M059J (cell line): ENCODE measurements around the gene ATP8A1. TPM values are rescaled to one million over a fixed set of nuclear protein-coding genes. Genes with fewer than 3 reads are reported as not detected.
"Not testable (repeated sequence)": the region's sequence is repeated elsewhere in the genome, so short reads cannot be mapped to it uniquely, and the experiment has no call there.

Experiments used
- DNase-seq: peaks from one replicate; pipeline ENCODE4 v3.0.0-alpha.2; 2012; ENCODE audit warnings: low read depth
- total RNA-seq: library from RNA; depleted of rRNA; stranded (reverse); fragments of >200 nt; shearing (Covaris generic); gene quantifications from 2 replicates; pipeline ENCODE4 v1.2.3, GENCODE V29; 2014; rRNA removed

ATP8A1 gene
- 0.81 and 1.3 TPM in 2 replicates for total RNA-seq

DNA sequence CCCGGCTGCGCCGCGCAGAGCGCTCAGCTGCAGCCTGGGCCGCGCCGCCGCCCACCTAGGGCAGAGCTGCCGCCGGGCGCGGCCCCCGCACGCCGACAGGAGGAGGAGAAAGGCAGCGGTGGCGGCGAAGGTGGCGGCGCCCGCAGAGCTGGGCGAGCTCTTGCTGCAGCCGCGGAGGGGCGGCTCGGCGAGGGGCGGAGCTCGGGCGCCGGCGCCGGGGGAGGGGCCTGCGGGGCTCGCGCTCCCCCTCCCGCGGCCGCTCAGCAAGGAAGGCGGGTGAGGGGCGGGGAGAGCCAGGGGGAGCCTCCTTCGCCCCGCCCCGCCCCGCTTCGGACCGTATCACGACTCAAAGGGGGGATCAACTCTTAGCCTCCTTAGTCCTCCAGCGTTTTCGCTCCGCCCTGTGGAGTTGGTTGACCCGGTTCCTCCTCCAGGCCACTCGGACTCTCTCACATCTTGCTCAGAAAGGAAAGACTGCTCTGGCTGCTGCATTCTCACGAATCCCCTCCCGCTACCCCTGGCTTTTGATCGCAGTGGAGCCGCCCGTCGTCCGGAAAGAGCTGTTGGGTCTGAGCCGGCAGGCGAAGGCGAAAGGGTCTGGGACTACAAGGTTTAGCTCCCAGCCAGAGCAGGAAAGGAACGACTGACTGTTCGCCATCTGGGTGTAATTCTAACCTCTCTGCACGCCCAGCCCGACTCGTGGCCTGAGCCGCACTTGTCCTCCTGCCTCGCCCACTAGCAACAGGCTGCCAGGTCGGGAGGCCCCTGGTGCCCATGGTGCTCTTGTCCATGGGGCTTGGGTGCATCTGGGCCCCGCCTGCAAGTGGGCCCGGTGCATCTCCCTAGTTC, at the start of gene ATP8A1:
ATP8A1 (minus strand) TSS at position 162 of the 849 bp plus-strand sequence. CDS start 232 bp downstream, outside the sequence.
- peak; percentile 83 for DNase-seq

DNA sequence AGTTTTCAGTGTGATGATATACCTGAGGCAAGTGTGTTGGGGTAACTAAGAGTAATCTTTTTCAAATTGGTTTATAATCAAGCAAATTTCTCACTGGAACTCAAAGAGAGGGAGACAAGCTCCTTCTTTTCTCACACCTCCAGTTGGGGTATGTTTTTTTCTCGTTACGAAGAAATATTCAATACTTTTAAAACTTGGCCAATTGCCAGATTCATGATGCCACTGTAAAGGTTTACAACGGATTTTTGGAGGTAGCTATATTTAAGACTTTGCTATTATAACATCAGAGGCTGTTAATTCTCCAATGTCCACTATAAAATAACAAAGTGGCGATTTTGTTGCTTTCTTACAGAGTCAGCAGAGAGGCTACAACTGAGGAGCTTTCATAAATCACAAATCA, 49.2 kb upstream of the ATP8A1 start:
- DNase-seq: no peak

DNA sequence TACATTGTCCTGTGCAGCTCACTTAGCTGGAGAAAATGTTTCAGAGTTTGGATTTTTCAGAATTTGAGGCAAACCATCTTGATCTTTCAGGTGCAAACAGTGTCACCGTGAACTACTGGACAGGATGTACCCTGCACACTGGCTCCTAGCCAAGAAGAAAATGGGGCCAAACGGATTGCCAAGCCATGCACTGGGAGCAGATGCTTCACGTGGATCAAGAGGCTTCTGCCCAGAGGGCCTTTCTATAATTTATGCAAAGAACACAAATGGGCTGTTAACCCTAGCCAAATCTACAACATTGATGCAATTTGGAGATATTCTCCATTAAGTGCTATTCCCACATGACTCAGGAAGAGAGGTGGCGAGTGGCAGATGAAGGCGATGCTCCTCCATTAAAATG, 46.9 kb upstream of the ATP8A1 start:
- DNase-seq: no peak

DNA sequence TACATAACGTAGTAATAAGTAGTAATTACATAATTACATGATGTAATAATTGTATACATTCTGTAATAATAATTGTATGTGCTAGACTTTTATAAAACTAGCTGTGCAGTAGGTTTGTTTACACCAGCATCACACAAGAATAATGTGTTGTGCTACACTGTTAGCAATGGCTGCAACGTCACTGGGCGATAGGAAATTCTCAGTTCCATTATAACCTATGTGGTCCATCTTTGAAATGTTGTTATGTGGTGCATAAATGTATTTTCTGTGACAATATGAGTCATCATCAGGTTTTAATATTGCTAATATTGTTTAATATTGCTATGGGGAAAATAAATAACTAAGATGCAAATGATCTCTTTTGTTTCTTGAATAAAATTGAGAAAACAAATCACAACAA, 46.0 kb upstream of the ATP8A1 start:
- no peak for DNase-seq

DNA sequence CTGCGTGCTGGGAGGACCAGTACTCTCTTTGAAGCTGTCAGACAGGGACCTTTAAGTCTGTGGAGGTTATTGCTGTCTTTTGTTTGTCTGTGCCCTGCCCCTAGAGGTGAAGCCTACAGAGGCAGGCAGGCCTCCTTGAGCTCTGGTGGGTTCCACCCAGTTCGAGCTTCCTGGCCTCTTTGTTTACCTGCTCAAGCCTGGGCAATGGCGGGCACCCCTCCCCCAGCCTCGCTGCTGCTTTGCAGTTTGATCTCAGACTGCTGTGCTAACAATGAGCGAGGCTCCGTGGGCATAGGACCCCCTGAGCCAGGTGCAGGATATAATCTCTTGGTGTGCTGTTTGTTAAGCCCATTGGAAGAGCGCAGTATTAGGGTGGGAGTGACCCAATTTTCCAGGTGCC, 44.9 kb upstream of the ATP8A1 start:
- DNase-seq: not testable (repeated sequence)

DNA sequence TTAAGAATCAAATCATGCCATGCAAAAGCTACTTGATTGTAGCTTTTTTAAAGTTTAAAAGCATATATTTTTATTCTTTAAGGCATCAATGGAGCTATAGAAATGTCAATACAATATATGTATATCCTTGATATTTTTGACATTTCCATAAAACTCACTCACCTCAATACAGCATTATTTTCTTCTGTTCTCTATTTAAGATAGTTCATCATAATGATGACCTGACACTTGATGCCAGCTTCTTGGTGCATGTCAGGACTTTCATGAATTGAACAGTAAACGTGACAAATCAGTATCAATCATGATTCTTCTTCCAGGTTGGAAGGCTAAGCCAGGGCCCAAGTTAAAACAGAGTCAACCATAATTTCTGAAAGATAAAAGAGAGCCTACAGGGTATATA, 33.6 kb upstream of the ATP8A1 start:
- no peak for DNase-seq

DNA sequence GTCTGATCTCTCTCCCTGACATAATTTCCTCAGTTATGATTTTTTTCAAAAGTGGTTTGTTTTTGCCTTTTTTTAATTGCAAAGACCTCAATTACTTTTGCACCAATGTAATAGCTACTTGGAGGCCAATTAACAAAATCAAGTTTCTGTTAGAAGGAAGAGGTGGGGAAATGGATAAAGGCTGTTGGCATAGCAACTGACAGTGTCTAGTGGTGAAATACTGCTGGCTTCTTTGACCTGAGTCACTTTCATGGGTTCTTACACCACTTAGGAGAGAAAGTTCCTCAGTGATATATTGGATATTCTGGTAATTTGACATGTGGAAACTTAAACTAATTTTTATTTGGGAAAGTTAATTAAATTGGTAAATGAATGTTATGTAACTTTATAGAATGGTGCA, 26.5 kb upstream of the ATP8A1 start:
- DNase-seq: no peak

DNA sequence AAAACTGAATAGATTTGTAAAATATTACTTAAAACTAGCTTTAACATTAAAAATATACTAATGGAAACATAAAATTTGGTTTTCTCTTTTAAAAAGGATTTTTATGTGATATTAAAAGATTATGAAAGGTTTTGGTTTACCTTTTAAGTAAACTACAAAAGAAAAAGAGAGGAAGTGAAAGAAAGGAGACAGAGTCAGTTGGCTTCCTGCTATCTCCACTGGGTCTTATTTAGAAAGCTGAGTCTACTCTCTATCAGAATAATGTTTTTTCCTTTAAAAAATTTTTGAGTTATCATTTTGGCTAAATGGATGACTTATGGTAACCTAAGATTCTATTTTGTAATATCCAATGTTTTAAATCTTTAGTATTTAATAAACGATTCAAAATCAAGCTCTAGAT, 21.6 kb upstream of the ATP8A1 start:
- no peak for DNase-seq

DNA sequence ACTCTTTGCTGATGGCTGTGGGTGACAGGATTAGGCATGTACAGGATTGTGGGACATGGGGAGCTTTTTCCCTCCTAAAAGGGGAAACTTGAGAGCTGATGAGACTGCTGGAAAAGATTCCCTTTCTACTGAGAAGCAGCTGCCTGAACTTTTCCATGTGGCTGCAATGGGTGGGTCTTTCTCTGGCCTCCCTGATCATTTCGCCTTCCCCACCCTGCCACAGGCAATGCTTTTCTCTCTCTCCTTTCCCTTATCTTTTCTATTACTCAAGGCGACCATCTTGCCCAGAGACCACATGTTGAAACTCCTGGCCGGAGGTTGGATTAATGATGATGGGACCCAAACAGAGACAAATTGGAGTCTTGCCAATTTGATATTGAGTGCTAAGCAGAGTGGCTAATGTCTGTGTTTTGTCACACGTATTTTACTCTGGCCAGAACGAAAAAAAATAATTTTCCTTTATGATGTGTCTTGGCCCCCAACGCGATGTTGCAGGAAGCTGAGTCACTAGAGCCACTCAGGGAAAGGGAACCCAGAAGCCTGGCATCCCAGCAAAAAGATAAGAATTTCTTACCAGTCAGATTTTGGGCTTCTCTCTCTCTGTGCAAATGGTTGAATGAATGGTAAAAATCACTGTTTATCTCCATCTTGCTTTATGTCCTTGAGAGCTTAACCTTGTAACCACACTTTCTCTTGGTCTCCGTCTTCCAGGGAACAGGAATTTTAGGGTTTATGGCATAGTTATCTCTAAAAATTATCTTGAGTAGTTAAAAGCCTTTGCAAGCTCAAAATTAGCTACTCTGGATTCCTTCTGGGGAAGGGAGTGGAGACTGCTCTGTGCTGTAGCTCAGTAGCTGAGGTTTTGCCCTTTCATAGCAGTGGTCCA, 19.4 kb upstream of the ATP8A1 start:
- peak; percentile 2 for DNase-seq

DNA sequence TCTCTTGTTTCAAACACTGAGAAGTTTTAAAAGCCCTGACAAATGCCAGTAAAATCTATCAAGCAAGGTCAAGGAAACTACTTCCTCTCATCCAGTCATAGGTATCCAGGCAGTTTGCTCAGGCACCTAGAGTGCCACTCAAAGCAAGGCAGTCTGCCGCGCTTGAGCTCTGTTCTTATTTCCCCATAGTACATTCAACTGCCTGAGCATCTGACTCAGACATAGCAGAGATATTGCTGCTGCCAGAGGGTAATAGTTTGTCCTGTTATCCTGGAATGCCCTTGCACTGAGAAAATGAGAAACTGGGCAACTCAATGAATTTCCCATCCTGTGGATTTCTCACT, 16.1 kb upstream of the ATP8A1 start:
- DNase-seq: peak; percentile 24

DNA sequence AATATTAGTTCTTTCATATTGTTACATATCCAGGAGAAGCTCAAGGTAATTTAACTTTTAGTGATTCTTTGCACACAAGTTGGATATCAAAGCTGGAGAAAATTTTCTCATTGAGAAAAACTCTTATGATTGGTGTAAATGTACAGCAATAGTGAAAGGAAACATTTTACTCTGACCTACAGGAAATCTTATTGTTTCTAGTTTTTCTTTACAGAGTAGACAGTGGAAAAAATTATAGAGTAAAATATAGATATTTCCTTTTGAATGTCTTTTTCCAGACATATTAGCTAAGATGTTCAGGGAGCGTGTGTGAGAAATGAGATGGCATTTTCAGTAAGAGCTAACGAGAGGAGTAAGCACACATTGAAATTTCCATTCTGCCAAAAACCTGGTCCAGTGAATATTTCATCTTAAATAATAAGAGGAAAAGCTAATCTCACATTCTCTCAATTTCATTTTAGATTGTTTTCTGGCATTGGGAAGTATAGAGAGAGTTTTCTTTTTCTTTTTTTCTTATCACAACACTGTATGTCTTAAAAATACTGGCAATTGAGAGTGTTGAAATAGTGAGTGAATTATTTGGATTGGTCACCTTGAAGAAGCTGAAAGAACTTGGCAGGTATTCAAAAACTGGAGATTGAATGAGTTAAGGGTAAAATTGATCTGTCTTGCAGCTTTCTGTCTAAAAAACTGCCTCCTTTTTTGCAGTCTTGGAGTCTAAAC, 15.6 kb upstream of the ATP8A1 start:
- no peak for DNase-seq

DNA sequence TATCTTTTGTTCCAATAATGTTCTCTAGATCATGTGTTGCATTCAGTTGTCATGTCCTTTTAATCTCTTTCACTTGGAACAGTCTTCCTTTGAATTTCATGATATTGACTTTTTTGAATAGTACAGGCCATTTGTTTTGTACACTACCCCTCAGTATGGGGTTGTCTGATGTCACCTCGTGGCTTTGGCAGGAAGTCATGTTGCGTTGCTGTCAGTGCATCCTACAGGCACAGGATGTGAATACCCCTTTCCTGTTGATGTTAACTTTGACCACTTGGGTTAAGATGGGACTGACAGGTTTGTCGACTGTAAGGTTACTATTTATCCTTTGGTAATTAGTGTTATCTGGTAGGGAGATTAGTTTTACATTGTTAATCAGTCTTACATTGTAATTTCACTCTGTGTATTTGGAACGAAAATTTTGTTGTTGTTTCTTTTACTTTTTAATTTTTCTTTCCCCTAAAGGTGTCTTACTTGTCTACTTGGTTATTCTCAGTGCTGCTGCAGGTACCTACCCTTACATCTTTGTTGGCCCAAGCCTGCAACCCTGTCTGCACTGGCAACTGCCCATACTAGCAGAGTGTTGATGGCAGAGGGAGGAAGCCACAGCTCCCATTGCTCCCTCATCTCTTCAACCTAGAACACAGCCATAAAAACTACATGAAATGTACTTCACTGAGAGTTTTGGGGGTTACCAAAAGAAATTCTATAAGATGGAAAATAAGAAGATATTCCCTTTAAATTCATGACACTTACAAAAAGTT, 14.7 kb upstream of the ATP8A1 start:
- DNase-seq: no peak

DNA sequence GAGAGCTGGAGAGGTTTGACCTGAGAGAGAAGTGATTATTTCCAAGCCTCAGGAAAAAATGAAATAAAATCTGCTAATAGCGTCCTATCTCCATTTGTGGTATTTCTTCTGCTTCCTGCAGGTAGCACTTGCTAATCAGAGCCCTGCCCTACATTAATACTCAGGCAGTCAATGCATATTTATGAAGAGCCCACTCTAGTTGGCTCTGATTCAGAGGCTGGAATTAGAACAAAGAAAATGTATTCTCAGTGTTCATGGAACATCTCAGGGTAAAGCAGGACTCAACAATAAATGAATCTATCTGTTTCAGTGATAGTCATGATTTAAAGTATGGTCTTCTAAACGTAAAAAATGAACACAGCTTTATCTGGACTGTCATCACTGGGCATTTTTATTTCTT, 1.4 kb upstream of the ATP8A1 start:
- DNase-seq: no peak

DNA sequence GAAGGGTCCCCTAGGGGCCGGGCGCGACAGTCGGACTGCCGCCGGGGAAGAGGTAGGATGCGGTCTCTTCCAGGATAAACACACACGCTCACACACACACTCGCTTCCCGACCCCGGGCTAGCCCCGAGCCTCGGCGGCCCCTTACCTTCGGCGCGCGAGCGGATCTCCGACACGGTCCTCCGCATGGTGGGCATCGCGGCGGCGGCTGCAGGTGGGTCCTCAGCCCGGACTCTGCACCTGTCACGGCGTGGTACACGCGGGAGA, 294 bp downstream of the ATP8A1 start:
- peak; percentile 2 for DNase-seq

DNA sequence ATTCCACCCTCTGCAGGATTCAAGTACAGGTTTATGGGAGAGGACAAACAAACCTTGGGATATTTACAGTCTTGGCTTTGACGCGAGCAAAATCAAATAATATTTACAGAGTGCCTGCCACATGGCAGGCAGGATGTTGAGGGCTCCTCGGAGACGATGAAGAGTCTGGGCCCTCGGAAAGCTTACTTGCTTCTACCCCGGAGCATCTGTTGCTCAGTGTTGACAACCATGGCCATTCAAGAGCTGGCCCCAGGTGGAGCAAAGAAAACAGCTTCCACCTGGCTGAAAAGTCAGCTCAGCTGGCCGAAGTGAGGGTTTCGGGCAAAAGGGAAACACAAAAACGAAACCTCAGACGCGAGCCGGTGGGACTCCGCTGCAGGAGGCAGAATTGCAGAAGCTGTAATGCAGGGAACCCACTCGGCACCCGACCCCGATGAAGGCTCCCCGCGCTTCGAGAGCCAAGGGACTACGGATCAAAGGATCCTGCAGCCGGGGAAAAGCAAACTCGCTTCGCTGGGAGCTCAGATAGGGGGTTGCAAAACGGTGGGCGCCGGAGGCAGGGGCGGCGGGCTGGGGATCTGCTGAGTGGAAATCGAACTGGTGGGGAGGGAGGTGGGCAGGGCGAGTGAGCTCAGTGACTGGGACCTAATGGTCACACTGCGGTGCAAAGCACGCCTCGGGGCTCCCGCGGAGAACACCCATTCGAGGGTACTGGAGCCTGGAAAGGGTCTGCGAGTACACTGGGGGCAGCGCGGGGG, 805 bp downstream of the ATP8A1 start:
- peak; percentile 3 for DNase-seq

DNA sequence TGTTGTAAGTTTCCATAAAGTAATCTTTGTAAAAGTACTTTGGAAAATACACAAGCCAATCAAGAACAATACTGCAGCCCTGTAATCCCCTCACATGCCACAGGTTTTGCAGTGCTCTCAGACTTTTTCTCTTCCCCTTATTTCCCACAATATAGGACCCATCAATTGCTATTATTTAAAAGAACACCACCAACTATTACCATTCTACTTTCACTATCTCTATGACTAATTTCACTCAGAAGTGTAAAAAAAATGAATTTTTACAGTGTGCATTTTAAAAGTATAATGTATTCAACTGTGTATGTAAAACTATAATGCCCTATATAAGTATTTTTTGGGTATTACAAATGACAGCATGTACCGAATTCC, 1.7 kb downstream of the ATP8A1 start:
- DNase-seq: no peak

DNA sequence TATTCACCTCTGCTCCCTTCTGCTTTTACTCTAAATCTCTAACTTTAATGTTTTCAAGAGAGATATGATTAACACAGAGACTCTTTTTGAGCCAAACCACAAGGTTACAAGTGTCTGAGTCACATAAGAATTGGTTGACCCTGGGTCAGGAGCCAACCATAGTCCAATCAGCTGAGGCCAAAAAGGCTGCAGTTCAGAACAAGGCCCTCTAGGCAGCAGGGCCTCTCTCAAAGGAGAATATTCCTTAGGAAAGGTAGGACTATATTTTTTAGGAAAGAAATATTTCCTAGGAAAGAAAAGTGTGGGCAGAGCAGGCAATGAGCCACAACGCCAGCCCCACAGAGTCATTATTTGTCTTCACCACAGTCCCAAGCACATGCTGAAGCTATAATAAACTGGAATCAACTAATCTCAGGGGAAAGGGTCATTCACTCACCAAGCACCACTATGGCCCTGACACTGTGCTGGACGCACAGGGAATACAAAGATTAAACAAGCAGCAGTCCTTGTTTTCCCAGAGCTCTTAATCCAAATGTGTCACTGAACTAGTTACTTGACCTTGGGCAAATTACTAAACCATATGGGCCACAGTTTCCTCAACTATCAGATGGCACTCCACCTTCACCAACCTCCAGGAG, 2.2 kb downstream of the ATP8A1 start:
- DNase-seq: peak; percentile 91

DNA sequence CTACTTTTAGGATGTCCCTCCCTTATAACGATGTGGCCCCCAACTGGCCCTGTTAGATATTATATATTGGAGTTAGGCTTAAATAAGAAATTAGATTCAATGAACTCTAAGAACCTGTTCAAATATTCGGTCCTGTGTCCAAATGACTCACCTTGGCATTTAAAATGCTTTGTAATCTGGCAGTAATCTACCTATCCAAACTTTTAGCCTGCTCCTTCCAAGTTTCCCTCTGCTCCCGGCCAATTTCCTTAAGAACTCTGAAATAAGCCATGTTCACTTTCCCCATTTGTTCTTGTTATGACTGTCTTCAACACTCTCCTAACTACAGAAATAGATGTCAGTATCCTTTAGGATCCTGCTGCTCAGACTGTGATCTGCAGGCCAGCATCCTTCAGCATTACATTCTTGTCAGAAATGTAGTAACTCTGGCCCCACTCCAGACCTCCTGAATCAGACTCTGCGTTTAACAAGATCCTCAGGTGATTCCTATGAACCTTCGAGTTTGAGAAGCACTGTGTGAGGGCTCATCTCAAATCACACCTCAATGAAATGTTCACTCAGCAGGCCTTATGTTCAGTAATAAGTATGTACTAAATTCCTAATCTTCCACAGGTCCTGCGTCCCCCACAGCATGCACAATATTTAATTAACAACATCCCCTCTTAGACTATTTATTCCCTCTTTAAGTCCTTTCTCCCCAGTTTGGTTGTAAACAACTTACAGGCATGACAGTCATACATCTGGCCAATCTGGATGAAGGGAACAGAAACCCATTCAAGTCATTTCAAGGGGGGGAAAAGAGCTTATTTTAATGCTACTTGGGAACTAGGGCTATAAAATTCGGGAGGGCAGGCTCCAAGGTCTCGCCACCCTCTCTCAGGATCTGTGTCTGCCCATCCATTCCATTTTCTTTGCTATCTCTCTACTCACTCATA, 3.0 kb downstream of the ATP8A1 start:
- peak; percentile 43 for DNase-seq

DNA sequence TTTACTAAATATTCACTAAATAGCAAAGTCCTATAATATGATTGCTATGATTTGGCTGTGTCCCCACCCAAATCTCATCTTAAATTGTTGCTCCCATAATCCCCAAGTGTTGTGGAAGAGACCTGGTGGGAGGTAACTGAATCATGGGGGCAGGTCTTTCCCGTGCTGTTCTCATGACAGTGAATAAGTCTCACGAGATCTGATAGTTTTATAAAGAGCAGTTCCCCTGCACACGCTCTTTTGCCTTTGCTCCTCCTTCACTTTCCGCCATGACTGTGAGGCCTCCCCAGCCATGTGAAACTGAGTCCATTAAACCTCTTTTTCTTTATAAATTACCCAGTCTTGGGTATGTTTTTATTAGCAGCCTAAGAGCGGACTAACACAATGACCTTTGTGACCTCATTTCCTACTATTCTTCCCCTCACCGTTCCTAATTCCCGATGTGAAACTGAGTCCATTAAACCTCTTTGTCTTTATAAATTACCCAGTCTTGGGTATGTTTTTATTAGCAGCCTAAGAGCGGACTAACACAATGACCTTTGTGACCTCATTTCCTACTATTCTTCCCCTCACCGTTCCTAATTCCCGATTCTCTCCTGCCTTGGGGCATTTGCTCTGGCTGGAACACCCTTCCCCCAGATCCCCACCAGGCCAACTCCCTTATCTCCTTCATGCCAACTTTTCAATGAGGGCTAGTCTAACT, 4.2 kb downstream of the ATP8A1 start:
- peak; percentile 18 for DNase-seq
